RKO (cell line): ENCODE data around the gene REG4.

Experiments
- DNase-seq: peaks from one replicate; pipeline ENCODE4 v3.0.0-alpha.2; 2016; ENCODE audit warnings: low spot score

REG4 gene

GRCh38 chr1:119779869-119780356 lies 31.3 kb downstream of the REG4 start:
- no peak for DNase-seq

GRCh38 chr1:119778886-119779560 lies 32.2 kb downstream of the REG4 start:
- DNase-seq, result no peak

GRCh38 chr1:119778359-119778758 lies 32.9 kb downstream of the REG4 start:
- DNase-seq, result no peak

- no peak for DNase-seq
Observed at GRCh38 chr1:119774746-119775490, 36.3 kb downstream of the REG4 start.

GRCh38 chr1:119773711-119774241 lies 37.5 kb downstream of the REG4 start:
- no peak for DNase-seq

GRCh38 chr1:119772298-119772697 lies 39.0 kb downstream of the REG4 start:
- no peak for DNase-seq

- no peak for DNase-seq
Observed at GRCh38 chr1:119771770-119772169, 39.5 kb downstream of the REG4 start.

GRCh38 chr1:119771016-119771415 lies 40.2 kb downstream of the REG4 start:
- DNase-seq, result no peak

GRCh38 chr1:119768778-119769177 lies 42.5 kb downstream of the REG4 start, which contains the start of gene HMGCS2:
Gene HMGCS2, minus strand, starts transcription at chr1:119768905. Its CDS starts 61 bp downstream, at chr1:119768844.
- no peak for DNase-seq

GRCh38 chr1:119767486-119767885 lies 43.8 kb downstream of the REG4 start:
- DNase-seq, result no peak

GRCh38 chr1:119766374-119766794 lies 44.9 kb downstream of the REG4 start:
- DNase-seq, result no peak

GRCh38 chr1:119764220-119764619 lies 47.0 kb downstream of the REG4 start:
- no peak for DNase-seq

- no peak for DNase-seq
Observed at GRCh38 chr1:119762953-119763352, 48.3 kb downstream of the REG4 start.

GRCh38 chr1:119762409-119762808 lies 48.9 kb downstream of the REG4 start:
- no peak for DNase-seq

- DNase-seq, result no peak
Observed at GRCh38 chr1:119758584-119758983, 52.7 kb downstream of the REG4 start.

GRCh38 chr1:119752592-119752991 lies 58.7 kb downstream of the REG4 start:
- DNase-seq, result no peak

- no peak for DNase-seq
Observed at GRCh38 chr1:119748040-119748439, 63.2 kb downstream of the REG4 start.

- no peak for DNase-seq
Observed at GRCh38 chr1:119747451-119747850, 63.8 kb downstream of the REG4 start.

- no peak for DNase-seq
Observed at GRCh38 chr1:119745034-119745433, 66.2 kb downstream of the REG4 start.

GRCh38 chr1:119744598-119744942 lies 66.7 kb downstream of the REG4 start:
- DNase-seq, result no peak
